Measurements from ENCODE around the gene MEX3D. TPM values are rescaled to one million over a fixed set of nuclear protein-coding genes. Genes with fewer than 3 reads are reported as not detected.

The MEX3D gene
- total RNA-seq, 1 donor from 2014 or later: 96.7 TPM

- H3K36me3 Mint-ChIP-seq (ENCODE audit: unreplicated experiment): no peaks in the 10 kb centered on the region
- H3K27ac Mint-ChIP-seq (ENCODE audit: unreplicated experiment): no peak overlapping the region
- TF ChIP-seq CTCF (IDR thresholded peaks at IDR 0.05; ENCODE audit: partially characterized antibody, unreplicated experiment): no peak
- peaks cover 4% of the 10 kb centered on the region for H3K27me3 Mint-ChIP-seq (ENCODE audit: unreplicated experiment)
- no peak overlapping the region for H3K4me3 Mint-ChIP-seq (ENCODE audit: unreplicated experiment)
- peaks cover 12% of the 10 kb centered on the region for H3K9me3 Mint-ChIP-seq (ENCODE audit: unreplicated experiment)
- H3K4me1 Mint-ChIP-seq (ENCODE audit: low read depth, unreplicated experiment): peaks cover 12% of the 10 kb centered on the region
- no peak for DNase-seq
These were observed 6.8 kb downstream of the MEX3D start for GRCh38 chr19:1561236-1561842.

- Mint-ChIP-seq H3K4me1 (ENCODE audit: low read depth, unreplicated experiment) (peaks cover 12% of the 10 kb centered on the region), H3K27ac (ENCODE audit: unreplicated experiment) (no peak overlapping the region), H3K9me3 (ENCODE audit: unreplicated experiment) (peaks cover 11% of the 10 kb centered on the region), H3K36me3 (ENCODE audit: unreplicated experiment) (no peaks in the 10 kb centered on the region), H3K4me3 (ENCODE audit: unreplicated experiment) (no peak overlapping the region), H3K27me3 (ENCODE audit: unreplicated experiment) (peaks cover 4% of the 10 kb centered on the region)
- TF ChIP-seq CTCF (IDR thresholded peaks at IDR 0.05; ENCODE audit: partially characterized antibody, unreplicated experiment): no peak
- no peak for DNase-seq
These were observed 7.7 kb downstream of the MEX3D start for GRCh38 chr19:1560286-1560882.

- Mint-ChIP-seq H3K4me1 (ENCODE audit: low read depth, unreplicated experiment) (peaks cover 8% of the 10 kb centered on the region), H3K9me3 (ENCODE audit: unreplicated experiment) (peaks cover 10% of the 10 kb centered on the region), H3K36me3 (ENCODE audit: unreplicated experiment) (no peaks in the 10 kb centered on the region), H3K27ac (ENCODE audit: unreplicated experiment) (peak overlapping the region; percentile 52), H3K27me3 (ENCODE audit: unreplicated experiment) (peaks cover 4% of the 10 kb centered on the region), H3K4me3 (ENCODE audit: unreplicated experiment) (no peak overlapping the region)
- TF ChIP-seq CTCF (IDR thresholded peaks at IDR 0.05; ENCODE audit: partially characterized antibody, unreplicated experiment): no peak
- no peak for DNase-seq
These were observed 9.6 kb downstream of the MEX3D start for GRCh38 chr19:1558552-1558951.

GRCh38 chr19:1556390-1557070 lies 11.6 kb downstream of the MEX3D start:
- no peaks in the 10 kb centered on the region for H3K36me3 Mint-ChIP-seq (ENCODE audit: unreplicated experiment)
- peaks cover 4% of the 10 kb centered on the region for H3K27me3 Mint-ChIP-seq (ENCODE audit: unreplicated experiment)
- no peak for DNase-seq
- no peak for TF ChIP-seq CTCF (IDR thresholded peaks at IDR 0.05; ENCODE audit: partially characterized antibody, unreplicated experiment)
- H3K4me1 Mint-ChIP-seq (ENCODE audit: low read depth, unreplicated experiment): peaks cover 5% of the 10 kb centered on the region
- no peak overlapping the region for H3K27ac Mint-ChIP-seq (ENCODE audit: unreplicated experiment)
- H3K9me3 Mint-ChIP-seq (ENCODE audit: unreplicated experiment): peaks cover 13% of the 10 kb centered on the region
- H3K4me3 Mint-ChIP-seq (ENCODE audit: unreplicated experiment): no peak overlapping the region

All from glutamatergic neuron (in vitro differentiated cells).